WTC11 (cell line): Measurements from ENCODE around the gene SRC. TPM values are rescaled to one million over a fixed set of nuclear protein-coding genes. Genes with fewer than 3 reads are reported as not detected.

ENCODE experiments used
- ATAC-seq: fragments of 200-7000 bp; cut with Tn5 transposase; 2 replicates; pipeline ENCODE4 v1.10.0; 2021; ENCODE audit warnings: mild to moderate bottlenecking, moderate library complexity
- CTCF ChIA-PET: fragments of 300-600 bp; sonication (Branson Sonifier 250); formaldehyde crosslinking; loops from one replicate; lab custom pipeline; 2021; ENCODE audit warnings: antibody characterized with exemption; lab: Charles Lee
- POLR2A ChIA-PET: fragments of 350-600 bp; sonication (Branson Sonifier 250); formaldehyde crosslinking; loops from one replicate; lab custom pipeline; 2021; ENCODE audit warnings: antibody characterized with exemption; lab: Charles Lee
- DNase-seq: peaks from one replicate; pipeline ENCODE4 v3.0.0; 2021; ENCODE audit warnings: low spot score
- H3K27ac Mint-ChIP-seq: 2 replicates; pipeline ENCODE4 v1.8.0; 2021; ENCODE audit warnings: mixed read lengths
- H3K27me3 Mint-ChIP-seq: 2 replicates; pipeline ENCODE4 v1.8.0; 2021; ENCODE audit warnings: low read depth, mild to moderate bottlenecking, moderate library complexity, mixed read lengths
- H3K36me3 Mint-ChIP-seq: 2 replicates; pipeline ENCODE4 v1.8.0; 2021; ENCODE audit warnings: mixed read lengths
- H3K4me1 Mint-ChIP-seq: 2 replicates; pipeline ENCODE4 v1.8.0; 2022; ENCODE audit warnings: mixed read lengths
- H3K4me3 Mint-ChIP-seq: 2 replicates; pipeline ENCODE4 v1.8.0; 2021; ENCODE audit warnings: mild to moderate bottlenecking, moderate library complexity, mixed read lengths
- H3K9me3 Mint-ChIP-seq: 2 replicates; pipeline ENCODE4 v1.8.0; 2021; ENCODE audit warnings: mixed read lengths
- ATF1 ChIP-seq: sonication (generic); formaldehyde crosslinking; IDR thresholded peaks from 2 replicates; pipeline ENCODE4 v1.8.1; 2023; ENCODE audit warnings: mild to moderate bottlenecking, moderate library complexity, missing genetic modification reagents
- CBFB ChIP-seq: sonication (generic); formaldehyde crosslinking; IDR thresholded peaks from 2 replicates; pipeline ENCODE4 v1.8.1; 2022; ENCODE audit warnings: mild to moderate bottlenecking, low read depth, missing genetic modification reagents
- CTCF ChIP-seq: fragments of 200-600 bp; IDR thresholded peaks from 2 replicates; pipeline ENCODE4 v1.8.0; 2022; ENCODE audit warnings: antibody characterized with exemption
- E2F4 ChIP-seq: sonication (generic); formaldehyde crosslinking; IDR thresholded peaks from 2 replicates; pipeline ENCODE4 v1.8.1; 2022; ENCODE audit warnings: low read depth, mild to moderate bottlenecking, moderate library complexity, missing genetic modification reagents, borderline replicate concordance
- ERG ChIP-seq: fragments of 250-450 bp; sonication (Bioruptor Pico); IDR thresholded peaks from 2 replicates; pipeline ENCODE4 v1.8.0; 2021; ENCODE audit warnings: mild to moderate bottlenecking
- ETV6 ChIP-seq: sonication (generic); formaldehyde crosslinking; IDR thresholded peaks from 2 replicates; pipeline ENCODE4 v1.8.1; 2022; ENCODE audit warnings: mild to moderate bottlenecking, missing genetic modification reagents
- FOXK1 ChIP-seq: sonication (generic); formaldehyde crosslinking; IDR thresholded peaks from 2 replicates; pipeline ENCODE4 v1.8.0; 2022; ENCODE audit warnings: mild to moderate bottlenecking, moderate library complexity, missing genetic modification reagents
- IRF2 ChIP-seq: sonication (generic); formaldehyde crosslinking; IDR thresholded peaks from 2 replicates; pipeline ENCODE4 v1.8.0; 2022; ENCODE audit warnings: low read depth, missing genetic modification reagents, borderline replicate concordance
- JAZF1 ChIP-seq: fragments of 250-450 bp; sonication (Bioruptor Pico); IDR thresholded peaks from 2 replicates; pipeline ENCODE4 v1.9.0; 2021; ENCODE audit warnings: moderate library complexity, mild to moderate bottlenecking, inconsistent platforms
- JUN ChIP-seq: sonication (generic); formaldehyde crosslinking; IDR thresholded peaks from 2 replicates; pipeline ENCODE4 v1.8.0; 2023; ENCODE audit warnings: mild to moderate bottlenecking, missing genetic modification reagents
- KAT7 ChIP-seq: sonication (generic); formaldehyde crosslinking; IDR thresholded peaks from 2 replicates; pipeline ENCODE4 v1.8.1; 2023; ENCODE audit warnings: missing genetic modification reagents, mild to moderate bottlenecking, borderline replicate concordance
- MXD4 ChIP-seq: fragments of 250-450 bp; sonication (Bioruptor Pico); IDR thresholded peaks from 2 replicates; pipeline ENCODE4 v1.8.0; 2021; ENCODE audit warnings: mild to moderate bottlenecking, moderate library complexity, borderline replicate concordance
- MYBL2 ChIP-seq: sonication (generic); formaldehyde crosslinking; IDR thresholded peaks from 2 replicates; pipeline ENCODE4 v1.8.1; 2023; ENCODE audit warnings: mild to moderate bottlenecking, moderate library complexity, missing genetic modification reagents
- NFYB ChIP-seq: sonication (generic); formaldehyde crosslinking; conservative IDR thresholded peaks from 2 replicates; pipeline ENCODE4 v1.8.0; 2022; ENCODE audit warnings: low read depth, missing genetic modification reagents
- SP1 ChIP-seq: sonication (generic); formaldehyde crosslinking; conservative IDR thresholded peaks from 2 replicates; pipeline ENCODE4 v1.8.1; 2022; ENCODE audit warnings: missing genetic modification reagents
- STAT6 ChIP-seq: sonication (generic); formaldehyde crosslinking; conservative IDR thresholded peaks from 2 replicates; pipeline ENCODE4 v1.8.1; 2023; ENCODE audit warnings: mild to moderate bottlenecking, low read depth, missing genetic modification reagents, moderate library complexity
- TEAD4 ChIP-seq: sonication (generic); formaldehyde crosslinking; IDR thresholded peaks from 2 replicates; pipeline ENCODE4 v1.8.0; 2022; ENCODE audit warnings: mild to moderate bottlenecking, missing genetic modification reagents
- ZBTB21 ChIP-seq: sonication (generic); formaldehyde crosslinking; IDR thresholded peaks from 2 replicates; pipeline ENCODE4 v1.8.1; 2023; ENCODE audit warnings: mild to moderate bottlenecking, missing genetic modification reagents, borderline replicate concordance
- ZBTB43 ChIP-seq: sonication (generic); formaldehyde crosslinking; IDR thresholded peaks from 2 replicates; pipeline ENCODE4 v1.8.1; 2023; ENCODE audit warnings: mild to moderate bottlenecking, missing genetic modification reagents
- ZNF138 ChIP-seq: sonication (generic); formaldehyde crosslinking; conservative IDR thresholded peaks from 2 replicates; pipeline ENCODE4 v1.8.1; 2022; ENCODE audit warnings: mild to moderate bottlenecking, moderate library complexity, missing genetic modification reagents
- ZNF317 ChIP-seq: sonication (generic); formaldehyde crosslinking; IDR thresholded peaks from 2 replicates; pipeline ENCODE4 v1.8.1; 2023; ENCODE audit warnings: low read depth, mild to moderate bottlenecking, moderate library complexity, missing genetic modification reagents, borderline replicate concordance
- ZNF416 ChIP-seq: fragments of 250-450 bp; sonication (Bioruptor Pico); IDR thresholded peaks from 2 replicates; pipeline ENCODE4 v1.9.0; 2021; ENCODE audit warnings: mild to moderate bottlenecking, inconsistent platforms
- ZNF423 ChIP-seq: fragments of 250-450 bp; sonication (Bioruptor Pico); IDR thresholded peaks from 2 replicates; pipeline ENCODE4 v2.1.2; 2022; ENCODE audit warnings: mild to moderate bottlenecking, moderate library complexity
- total RNA-seq: library from RNA; stranded (reverse); gene quantifications from 3 replicates; pipeline ENCODE4 v1.2.3, GENCODE V29; 2021

SRC gene
- total RNA-seq, 1 experiment from 2014 or later: 33.3 TPM

GRCh38 chr20:37348792-37349516, 3.0 kb downstream of the SRC start:
- POLR2A ChIA-PET: no interaction called here
- Mint-ChIP-seq H3K27me3 (no peaks in the 10 kb centered on the region), H3K4me1 (peaks cover 35% of the 10 kb centered on the region), H3K27ac (peak overlapping the region; percentile 53), H3K36me3 (0 out of 2 replicates have a peak, but pooled peaks cover 3% of the 10 kb centered on the region), H3K4me3 (no peak overlapping the region), H3K9me3 (no peaks in the 10 kb centered on the region)
- TF ChIP-seq STAT6 (no peak), ZNF317 (CRISPR knock-in tag) (no peak), NFYB (CRISPR knock-in tag) (no peak), SP1 (CRISPR knock-in tag) (no peak), JUN (CRISPR knock-in tag) (no peak), ZNF423 (CRISPR knock-in tag) (no peak), JAZF1 (CRISPR knock-in tag) (no peak), ERG (CRISPR knock-in tag) (no peak), TEAD4 (CRISPR knock-in tag) (no peak)
- ATAC-seq (no peak), DNase-seq (no peak)
- CTCF ChIA-PET: interaction anchor here (0.5 to 1.2 kb wide), 3 partner anchors 153 to 170 kb away, joined by 3 read pairs; partner anchors contain the start of genes MROH8 and RPN2

- H3K4me1 Mint-ChIP-seq: peaks cover 29% of the 10 kb centered on the region
- H3K36me3 Mint-ChIP-seq: 0 out of 2 replicates have a peak, but pooled peaks cover 3% of the 10 kb centered on the region
- POLR2A ChIA-PET: no interaction called here
- CTCF ChIA-PET: interaction anchor here (0.5 to 1.0 kb wide), 2 partner anchors 154 to 171 kb away, joined by 3 read pairs; partner anchors contain the start of genes MROH8 and RPN2
- no peaks in the 10 kb centered on the region for H3K9me3 Mint-ChIP-seq
- H3K27me3 Mint-ChIP-seq: no peaks in the 10 kb centered on the region
- ATAC-seq (no peak), DNase-seq (no peak)
- H3K27ac Mint-ChIP-seq: peak overlapping the region; percentile 53
- H3K4me3 Mint-ChIP-seq: no peak overlapping the region
- no peak for TF ChIP-seq MXD4 (CRISPR knock-in tag)
- no peak for TF ChIP-seq MYBL2 (CRISPR knock-in tag)
- no peak for TF ChIP-seq ERG (CRISPR knock-in tag)
- no peak for TF ChIP-seq CTCF
- TF ChIP-seq ZNF416 (CRISPR knock-in tag): no peak
- no peak for TF ChIP-seq E2F4 (CRISPR knock-in tag)
- TF ChIP-seq ATF1 (CRISPR knock-in tag): no peak
- TF ChIP-seq IRF2: no peak
- no peak for TF ChIP-seq FOXK1 (CRISPR knock-in tag)
- TF ChIP-seq KAT7 (CRISPR knock-in tag): no peak
- TF ChIP-seq ZNF138: no peak
- TF ChIP-seq NFYB (CRISPR knock-in tag): no peak
- TF ChIP-seq ZBTB43 (CRISPR knock-in tag): no peak
- no peak for TF ChIP-seq ETV6 (CRISPR knock-in tag)
- TF ChIP-seq ZBTB21 (CRISPR knock-in tag): no peak
- no peak for TF ChIP-seq CBFB
- no peak for TF ChIP-seq SP1 (CRISPR knock-in tag)
These were observed 3.9 kb downstream of the SRC start for GRCh38 chr20:37349517-37350491.
